Measurements from ENCODE around the gene CHD6. TPM values are rescaled to one million over a fixed set of nuclear protein-coding genes. Genes with fewer than 3 reads are reported as not detected.

The CHD6 gene
- total and polyA plus RNA-seq, 2 of the 13 experiments (the other 11 are each of a cell fraction or from before 2014, with no cell fraction given) = 14.4 to 52.0 TPM

DNA sequence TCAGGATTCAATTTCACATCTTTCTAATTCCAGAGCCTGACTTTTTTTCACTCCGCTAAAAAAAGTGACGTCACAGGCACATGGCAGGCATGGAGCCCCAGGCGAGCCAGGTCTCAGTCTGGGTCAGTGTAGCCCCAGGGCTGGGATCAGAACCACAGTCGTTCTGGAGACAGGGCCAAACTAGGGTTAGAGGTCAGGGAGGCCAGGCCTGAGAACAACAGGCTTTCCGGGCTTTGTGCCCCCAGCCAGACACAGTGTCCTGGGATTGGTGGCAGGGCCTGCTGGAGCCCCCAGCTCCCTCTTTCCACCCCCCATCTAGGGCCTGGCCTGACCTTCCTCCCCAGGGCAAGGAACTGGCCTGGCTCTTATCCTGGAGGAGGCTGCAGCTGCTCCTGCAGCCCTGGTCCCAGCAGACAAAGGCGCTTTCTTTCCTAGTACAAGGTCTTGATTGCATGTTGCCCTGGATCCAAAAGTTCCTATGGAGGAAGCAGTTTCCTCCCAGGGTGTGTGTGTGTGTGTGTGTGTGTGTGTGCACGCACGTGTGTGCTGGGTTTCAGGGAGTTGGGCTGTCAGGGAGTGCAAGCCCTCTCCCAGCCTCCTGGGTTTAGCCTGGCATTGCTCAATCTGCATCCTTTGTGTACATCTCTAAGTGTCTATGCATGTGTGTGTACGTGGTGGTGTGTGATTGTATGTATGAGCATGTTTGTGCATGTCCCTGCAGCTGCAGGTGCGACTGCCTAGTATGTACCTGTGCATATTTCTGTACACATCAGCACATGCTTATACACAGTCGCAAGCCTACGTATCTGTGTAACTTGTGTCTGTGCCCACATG is 225.1 kb downstream of the CHD6 start (continued):
- TF ChIP-seq, protein P1, sequence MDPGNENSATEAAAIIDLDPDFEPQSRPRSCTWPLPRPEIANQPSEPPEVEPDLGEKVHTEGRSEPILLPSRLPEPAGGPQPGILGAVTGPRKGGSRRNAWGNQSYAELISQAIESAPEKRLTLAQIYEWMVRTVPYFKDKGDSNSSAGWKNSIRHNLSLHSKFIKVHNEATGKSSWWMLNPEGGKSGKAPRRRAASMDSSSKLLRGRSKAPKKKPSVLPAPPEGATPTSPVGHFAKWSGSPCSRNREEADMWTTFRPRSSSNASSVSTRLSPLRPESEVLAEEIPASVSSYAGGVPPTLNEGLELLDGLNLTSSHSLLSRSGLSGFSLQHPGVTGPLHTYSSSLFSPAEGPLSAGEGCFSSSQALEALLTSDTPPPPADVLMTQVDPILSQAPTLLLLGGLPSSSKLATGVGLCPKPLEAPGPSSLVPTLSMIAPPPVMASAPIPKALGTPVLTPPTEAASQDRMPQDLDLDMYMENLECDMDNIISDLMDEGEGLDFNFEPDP (CRISPR knock-in tag; conservative IDR thresholded peaks at IDR 0.05) = 0 out of 2 replicates have a peak, but pooled peaks have one; percentile 37
- TF ChIP-seq MAZ (IDR thresholded peaks at IDR 0.05; ENCODE audit: borderline replicate concordance, low read depth, low read length) = no peak
- no peak for TF ChIP-seq MAZ (CRISPR knock-in tag; IDR thresholded peaks at IDR 0.05; ENCODE audit: low read depth)
- TF ChIP-seq PHF8 (CRISPR knock-in tag; IDR thresholded peaks at IDR 0.05) = no peak
- 0 out of 2 replicates have a peak, but pooled peaks have one; percentile 19 for TF ChIP-seq ZNF30 (CRISPR knock-in tag; IDR thresholded peaks at IDR 0.05)
- TF ChIP-seq ZNF232 (CRISPR knock-in tag; IDR thresholded peaks at IDR 0.05; ENCODE audit: borderline replicate concordance) = no peak
- TF ChIP-seq RFX1 (IDR thresholded peaks at IDR 0.05) = no peak
- TF ChIP-seq, protein P2, sequence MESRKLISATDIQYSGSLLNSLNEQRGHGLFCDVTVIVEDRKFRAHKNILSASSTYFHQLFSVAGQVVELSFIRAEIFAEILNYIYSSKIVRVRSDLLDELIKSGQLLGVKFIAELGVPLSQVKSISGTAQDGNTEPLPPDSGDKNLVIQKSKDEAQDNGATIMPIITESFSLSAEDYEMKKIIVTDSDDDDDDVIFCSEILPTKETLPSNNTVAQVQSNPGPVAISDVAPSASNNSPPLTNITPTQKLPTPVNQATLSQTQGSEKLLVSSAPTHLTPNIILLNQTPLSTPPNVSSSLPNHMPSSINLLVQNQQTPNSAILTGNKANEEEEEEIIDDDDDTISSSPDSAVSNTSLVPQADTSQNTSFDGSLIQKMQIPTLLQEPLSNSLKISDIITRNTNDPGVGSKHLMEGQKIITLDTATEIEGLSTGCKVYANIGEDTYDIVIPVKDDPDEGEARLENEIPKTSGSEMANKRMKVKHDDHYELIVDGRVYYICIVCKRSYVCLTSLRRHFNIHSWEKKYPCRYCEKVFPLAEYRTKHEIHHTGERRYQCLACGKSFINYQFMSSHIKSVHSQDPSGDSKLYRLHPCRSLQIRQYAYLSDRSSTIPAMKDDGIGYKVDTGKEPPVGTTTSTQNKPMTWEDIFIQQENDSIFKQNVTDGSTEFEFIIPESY (CRISPR knock-in tag; IDR thresholded peaks at IDR 0.05) = 0 out of 2 replicates have a peak, but pooled peaks have one; percentile 15
- TF ChIP-seq NR2F1 (CRISPR knock-in tag; IDR thresholded peaks at IDR 0.05) = 0 out of 4 replicates have a peak, but pooled peaks of 1 of the 2 experiments have one; percentile 20
- no peak for TF ChIP-seq ZBTB42 (CRISPR knock-in tag; IDR thresholded peaks at IDR 0.05)
- TF ChIP-seq, protein P3, sequence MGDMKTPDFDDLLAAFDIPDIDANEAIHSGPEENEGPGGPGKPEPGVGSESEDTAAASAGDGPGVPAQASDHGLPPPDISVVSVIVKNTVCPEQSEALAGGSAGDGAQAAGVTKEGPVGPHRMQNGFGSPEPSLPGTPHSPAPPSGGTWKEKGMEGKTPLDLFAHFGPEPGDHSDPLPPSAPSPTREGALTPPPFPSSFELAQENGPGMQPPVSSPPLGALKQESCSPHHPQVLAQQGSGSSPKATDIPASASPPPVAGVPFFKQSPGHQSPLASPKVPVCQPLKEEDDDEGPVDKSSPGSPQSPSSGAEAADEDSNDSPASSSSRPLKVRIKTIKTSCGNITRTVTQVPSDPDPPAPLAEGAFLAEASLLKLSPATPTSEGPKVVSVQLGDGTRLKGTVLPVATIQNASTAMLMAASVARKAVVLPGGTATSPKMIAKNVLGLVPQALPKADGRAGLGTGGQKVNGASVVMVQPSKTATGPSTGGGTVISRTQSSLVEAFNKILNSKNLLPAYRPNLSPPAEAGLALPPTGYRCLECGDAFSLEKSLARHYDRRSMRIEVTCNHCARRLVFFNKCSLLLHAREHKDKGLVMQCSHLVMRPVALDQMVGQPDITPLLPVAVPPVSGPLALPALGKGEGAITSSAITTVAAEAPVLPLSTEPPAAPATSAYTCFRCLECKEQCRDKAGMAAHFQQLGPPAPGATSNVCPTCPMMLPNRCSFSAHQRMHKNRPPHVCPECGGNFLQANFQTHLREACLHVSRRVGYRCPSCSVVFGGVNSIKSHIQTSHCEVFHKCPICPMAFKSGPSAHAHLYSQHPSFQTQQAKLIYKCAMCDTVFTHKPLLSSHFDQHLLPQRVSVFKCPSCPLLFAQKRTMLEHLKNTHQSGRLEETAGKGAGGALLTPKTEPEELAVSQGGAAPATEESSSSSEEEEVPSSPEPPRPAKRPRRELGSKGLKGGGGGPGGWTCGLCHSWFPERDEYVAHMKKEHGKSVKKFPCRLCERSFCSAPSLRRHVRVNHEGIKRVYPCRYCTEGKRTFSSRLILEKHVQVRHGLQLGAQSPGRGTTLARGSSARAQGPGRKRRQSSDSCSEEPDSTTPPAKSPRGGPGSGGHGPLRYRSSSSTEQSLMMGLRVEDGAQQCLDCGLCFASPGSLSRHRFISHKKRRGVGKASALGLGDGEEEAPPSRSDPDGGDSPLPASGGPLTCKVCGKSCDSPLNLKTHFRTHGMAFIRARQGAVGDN (CRISPR knock-in tag; IDR thresholded peaks at IDR 0.05) = peak; percentile 32; the same call in 1 of the 2 replicates
- no peak for TF ChIP-seq ZFAT (CRISPR knock-in tag; conservative IDR thresholded peaks at IDR 0.05)
- TF ChIP-seq FOXK2 (IDR thresholded peaks at IDR 0.05) = peak; percentile 36; the same call in 1 of the 2 replicates
- TF ChIP-seq, protein P4, sequence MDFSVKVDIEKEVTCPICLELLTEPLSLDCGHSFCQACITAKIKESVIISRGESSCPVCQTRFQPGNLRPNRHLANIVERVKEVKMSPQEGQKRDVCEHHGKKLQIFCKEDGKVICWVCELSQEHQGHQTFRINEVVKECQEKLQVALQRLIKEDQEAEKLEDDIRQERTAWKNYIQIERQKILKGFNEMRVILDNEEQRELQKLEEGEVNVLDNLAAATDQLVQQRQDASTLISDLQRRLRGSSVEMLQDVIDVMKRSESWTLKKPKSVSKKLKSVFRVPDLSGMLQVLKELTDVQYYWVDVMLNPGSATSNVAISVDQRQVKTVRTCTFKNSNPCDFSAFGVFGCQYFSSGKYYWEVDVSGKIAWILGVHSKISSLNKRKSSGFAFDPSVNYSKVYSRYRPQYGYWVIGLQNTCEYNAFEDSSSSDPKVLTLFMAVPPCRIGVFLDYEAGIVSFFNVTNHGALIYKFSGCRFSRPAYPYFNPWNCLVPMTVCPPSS (IDR thresholded peaks at IDR 0.05) = no peak
- peak; percentile 42; the same call in 1 of the 2 replicates for TF ChIP-seq BHLHE40 (IDR thresholded peaks at IDR 0.05; ENCODE audit: low read length)
- TF ChIP-seq FOXO1 (CRISPR knock-in tag; IDR thresholded peaks at IDR 0.05) = no peak
- TF ChIP-seq, protein P5, sequence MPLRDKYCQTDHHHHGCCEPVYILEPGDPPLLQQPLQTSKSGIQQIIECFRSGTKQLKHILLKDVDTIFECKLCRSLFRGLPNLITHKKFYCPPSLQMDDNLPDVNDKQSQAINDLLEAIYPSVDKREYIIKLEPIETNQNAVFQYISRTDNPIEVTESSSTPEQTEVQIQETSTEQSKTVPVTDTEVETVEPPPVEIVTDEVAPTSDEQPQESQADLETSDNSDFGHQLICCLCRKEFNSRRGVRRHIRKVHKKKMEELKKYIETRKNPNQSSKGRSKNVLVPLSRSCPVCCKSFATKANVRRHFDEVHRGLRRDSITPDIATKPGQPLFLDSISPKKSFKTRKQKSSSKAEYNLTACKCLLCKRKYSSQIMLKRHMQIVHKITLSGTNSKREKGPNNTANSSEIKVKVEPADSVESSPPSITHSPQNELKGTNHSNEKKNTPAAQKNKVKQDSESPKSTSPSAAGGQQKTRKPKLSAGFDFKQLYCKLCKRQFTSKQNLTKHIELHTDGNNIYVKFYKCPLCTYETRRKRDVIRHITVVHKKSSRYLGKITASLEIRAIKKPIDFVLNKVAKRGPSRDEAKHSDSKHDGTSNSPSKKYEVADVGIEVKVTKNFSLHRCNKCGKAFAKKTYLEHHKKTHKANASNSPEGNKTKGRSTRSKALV (CRISPR knock-in tag; IDR thresholded peaks at IDR 0.05) = no peak

All from HepG2 (cell line).